ENCODE measurements around the gene ELF5. TPM values are rescaled to one million over a fixed set of nuclear protein-coding genes. Genes with fewer than 3 reads are reported as not detected.

ELF5 gene
- total RNA-seq, 1 donor from 2014 or later = not detected

GRCh38 chr11:34476849-34477248, 36.7 kb downstream of the ELF5 start:
- TF ChIP-seq POLR2A (IDR thresholded peaks at IDR 0.05) (no peak), CTCF (IDR thresholded peaks at IDR 0.05) (no peak), POLR2AphosphoS5 (IDR thresholded peaks at IDR 0.05; ENCODE audit: insufficient read depth in 1 of 2, low read depth in 1 of 2) (no peak)
- peaks cover 6 to 15% of the 10 kb centered on the region in 2 donors for H3K36me3 ChIP-seq
- no peaks in the 10 kb centered on the region for H3K9me3 ChIP-seq
- no peak overlapping the region for H3K4me3 ChIP-seq
- H3K27me3 ChIP-seq = no peaks in the 10 kb centered on the region
- H3K4me1 ChIP-seq = no peaks in the 10 kb centered on the region
- peak in 1 of 2 donors; percentile 18 for DNase-seq (ENCODE audit: extremely low spot score in 2 of 2)
- intact Hi-C loops (cut with DNase I) = no loop called here
- H3K27ac ChIP-seq = no peak overlapping the region

GRCh38 chr11:34475656-34476055, 37.9 kb downstream of the ELF5 start:
- H3K27ac ChIP-seq = no peak overlapping the region
- TF ChIP-seq POLR2AphosphoS5 (IDR thresholded peaks at IDR 0.05; ENCODE audit: insufficient read depth in 1 of 2, low read depth in 1 of 2) = no peak
- H3K36me3 ChIP-seq = peaks cover 6 to 27% of the 10 kb centered on the region in 2 donors
- no peaks in the 10 kb centered on the region for H3K27me3 ChIP-seq
- no peaks in the 10 kb centered on the region for H3K4me1 ChIP-seq
- DNase-seq (ENCODE audit: extremely low spot score in 2 of 2) = no peak
- H3K9me3 ChIP-seq = no peaks in the 10 kb centered on the region
- H3K4me3 ChIP-seq = no peak overlapping the region
- intact Hi-C loops (cut with DNase I) = no loop called here

- H3K9me3 ChIP-seq = no peaks in the 10 kb centered on the region
- H3K27me3 ChIP-seq = no peaks in the 10 kb centered on the region
- TF ChIP-seq POLR2A (IDR thresholded peaks at IDR 0.05) (no peak), CTCF (IDR thresholded peaks at IDR 0.05) (no peak), POLR2AphosphoS5 (IDR thresholded peaks at IDR 0.05; ENCODE audit: insufficient read depth in 1 of 2, low read depth in 1 of 2) (no peak)
- no peak for DNase-seq (ENCODE audit: extremely low spot score in 2 of 2)
- H3K4me3 ChIP-seq = no peak overlapping the region
- no peak overlapping the region for H3K27ac ChIP-seq
- intact Hi-C loops (cut with DNase I) = no loop called here
- H3K4me1 ChIP-seq = no peaks in the 10 kb centered on the region
- H3K36me3 ChIP-seq = peaks cover 6 to 45% of the 10 kb centered on the region in 2 donors
These were observed 39.9 kb downstream of the ELF5 start for GRCh38 chr11:34473603-34474169.

- no peaks in the 10 kb centered on the region for H3K4me1 ChIP-seq
- no peak for DNase-seq (ENCODE audit: extremely low spot score in 2 of 2)
- H3K4me3 ChIP-seq = no peak overlapping the region
- peaks cover 12 to 83% of the 10 kb centered on the region in 2 donors for H3K36me3 ChIP-seq
- no peaks in the 10 kb centered on the region for H3K9me3 ChIP-seq
- TF ChIP-seq POLR2AphosphoS5 (IDR thresholded peaks at IDR 0.05; ENCODE audit: insufficient read depth in 1 of 2, low read depth in 1 of 2) (no peak), POLR2A (IDR thresholded peaks at IDR 0.05) (no peak), CTCF (IDR thresholded peaks at IDR 0.05) (no peak)
- intact Hi-C loops (cut with DNase I) = no loop called here
- H3K27ac ChIP-seq = no peak overlapping the region
- no peaks in the 10 kb centered on the region for H3K27me3 ChIP-seq
These were observed 45.3 kb downstream of the ELF5 start for GRCh38 chr11:34468209-34468841.

GRCh38 chr11:34466802-34467488, 46.6 kb downstream of the ELF5 start:
- Histone ChIP-seq H3K36me3 (peaks cover 7 to 85% of the 10 kb centered on the region in 2 donors), H3K9me3 (no peaks in the 10 kb centered on the region), H3K27me3 (no peaks in the 10 kb centered on the region), H3K4me1 (no peaks in the 10 kb centered on the region), H3K27ac (no peak overlapping the region), H3K4me3 (no peak overlapping the region)
- intact Hi-C loops (cut with DNase I) = no loop called here
- TF ChIP-seq POLR2A (IDR thresholded peaks at IDR 0.05) (no peak), CTCF (IDR thresholded peaks at IDR 0.05) (no peak), POLR2AphosphoS5 (IDR thresholded peaks at IDR 0.05; ENCODE audit: insufficient read depth in 1 of 2, low read depth in 1 of 2) (no peak)
- DNase-seq (ENCODE audit: extremely low spot score in 2 of 2) = no peak
